ENCODE data around the gene SPAG17. TPM values are rescaled to one million over a fixed set of nuclear protein-coding genes. Genes with fewer than 3 reads are reported as not detected.

SPAG17 gene
- total and polyA plus RNA-seq, 2 of the 4 experiments (the other 2 are of a cell fraction): 0.10 TPM; not detected in 1

DNA sequence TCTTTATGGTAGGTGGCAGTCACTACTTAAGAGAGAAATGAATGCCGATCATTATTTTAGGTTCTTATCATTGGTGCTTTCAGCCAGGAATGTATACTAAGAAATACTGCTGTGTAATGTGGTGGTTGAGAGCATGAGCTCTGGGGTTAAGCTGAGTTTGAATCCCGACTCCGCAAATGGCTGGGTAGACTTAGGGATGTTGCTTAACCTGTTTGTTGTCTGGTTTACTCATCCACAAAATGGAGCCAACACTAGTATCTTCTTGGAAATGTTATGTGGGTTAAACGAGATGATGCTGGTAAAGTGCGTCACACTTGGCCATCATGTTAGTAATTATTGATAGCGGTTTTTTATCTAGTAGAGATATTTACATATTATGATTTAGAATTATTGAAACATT lies 171.7 kb downstream of the SPAG17 start:
- Histone ChIP-seq H3K9me1 (ENCODE audit: insufficient read depth, low read length) (no peaks in the 10 kb centered on the region), H2AFZ (replicated peaks; ENCODE audit: low read length, poor library complexity) (no peak overlapping the region), H3K4me3 (ENCODE audit: insufficient read depth, low read depth, low read length) (no peak overlapping the region), H4K20me1 (ENCODE audit: insufficient read depth, low read length) (no peaks in the 10 kb centered on the region), H2BK120ac (ENCODE audit: low read depth, low read length) (no peak overlapping the region), H2AK5ac (ENCODE audit: low read depth, low read length) (no peak overlapping the region), H3K79me1 (ENCODE audit: low read depth in 1 of 2, low read length in 2 of 2) (no peaks in the 10 kb centered on the region), H3K4me2 (ENCODE audit: low read depth, low read length) (no peak overlapping the region), H4K91ac (ENCODE audit: insufficient read depth, low read depth, low read length) (no peak overlapping the region), H3K18ac (ENCODE audit: low read depth, low read length) (no peak overlapping the region), H2BK20ac (ENCODE audit: low read depth, low read length) (no peak overlapping the region), H2BK5ac (ENCODE audit: low read depth, low read length, poor library complexity, severe bottlenecking) (no peak overlapping the region), H3K9ac (ENCODE audit: low read depth, low read length) (no peak overlapping the region), H3K36me3 (ENCODE audit: control insufficient read depth, insufficient read depth, low read length) (no peaks in the 10 kb centered on the region), H3K14ac (replicated peaks; ENCODE audit: low read depth, low read length) (no peak overlapping the region), H4K5ac (ENCODE audit: low read depth, low read length) (no peak overlapping the region), H3K27me3 (ENCODE audit: control insufficient read depth, insufficient read depth, low read length) (no peaks in the 10 kb centered on the region; the same call in 1 of the 2 replicates), H2AK9ac (replicated peaks; ENCODE audit: low read depth, low read length, poor library complexity) (no peak overlapping the region), H4K8ac (ENCODE audit: low read depth in 2 of 2, low read length in 2 of 2) (no peak overlapping the region), H3K4me1 (ENCODE audit: control insufficient read depth, insufficient read depth, low read length) (no peaks in the 10 kb centered on the region), H3K27ac (ENCODE audit: insufficient read depth, low read length) (no peak overlapping the region), H3K4ac (ENCODE audit: low read depth, low read length) (no peak overlapping the region), H2BK15ac (ENCODE audit: low read depth, low read length) (no peak overlapping the region), H3K23ac (ENCODE audit: low read depth, low read length) (no peak overlapping the region), H3K9me3 (ENCODE audit: control insufficient read depth, insufficient read depth, low read length) (no peaks in the 10 kb centered on the region), H3K56ac (ENCODE audit: extremely low read depth, insufficient read depth, low read length) (no peak overlapping the region)
- ChIA-PET POLR2A (ENCODE audit: unreplicated experiment) (no interaction called here), CTCF (no interaction called here)
- ATAC-seq (ENCODE audit: low read depth) (no peak), DNase-seq (no peak)
- BruUV-seq (replicated peaks): no TSS peak
- 100% methylated on average over 3 of the region's 6 CpGs; no CpG with 5 or more reads in 1 of the 2 experiments for WGBS, 2 experiments (ENCODE audit: extremely low coverage in 2 of 2, insufficient read length in 1 of 2)
- dilution Hi-C loops (cut with HindIII; ENCODE audit: low sequenced_read_pairs, unreplicated experiment) (no loop called here), intact Hi-C loops (cut with micrococcal nuclease) (no loop called here), in situ Hi-C loops (cut with MboI; ENCODE audit: low sequenced_read_pairs) (no loop called here)
- no peak for TF ChIP-seq POLR2A (IDR thresholded peaks at IDR 0.05; ENCODE audit: low read depth, low read length)
- no peak for TF ChIP-seq RAD21 (IDR thresholded peaks at IDR 0.05; ENCODE audit: low read length)
- TF ChIP-seq FOS (IDR thresholded peaks at IDR 0.05; ENCODE audit: low read depth, low read length): no peak
- TF ChIP-seq CEBPB (IDR thresholded peaks at IDR 0.05; ENCODE audit: low read depth, low read length): no peak
- TF ChIP-seq, protein P1, sequence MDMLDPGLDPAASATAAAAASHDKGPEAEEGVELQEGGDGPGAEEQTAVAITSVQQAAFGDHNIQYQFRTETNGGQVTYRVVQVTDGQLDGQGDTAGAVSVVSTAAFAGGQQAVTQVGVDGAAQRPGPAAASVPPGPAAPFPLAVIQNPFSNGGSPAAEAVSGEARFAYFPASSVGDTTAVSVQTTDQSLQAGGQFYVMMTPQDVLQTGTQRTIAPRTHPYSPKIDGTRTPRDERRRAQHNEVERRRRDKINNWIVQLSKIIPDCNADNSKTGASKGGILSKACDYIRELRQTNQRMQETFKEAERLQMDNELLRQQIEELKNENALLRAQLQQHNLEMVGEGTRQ (IDR thresholded peaks at IDR 0.05; ENCODE audit: low read depth, low read length): no peak

Measured in IMR-90 (cell line).